C4-2B (cell line): Measurements from ENCODE around the gene PYHIN1.

ENCODE experiments used
- CTCF ChIP-seq: fragments of 450-650 bp; conservative IDR thresholded peaks from 2 replicates; pipeline ENCODE4 v1.5.1; 2017; ENCODE audit warnings: mild to moderate bottlenecking
- ZFX ChIP-seq: fragments of 450-650 bp; IDR thresholded peaks from 2 replicates; pipeline ENCODE4 v1.6.1; 2017

GRCh38 chr1:158916085-158916484, 15.3 kb upstream of the PYHIN1 start:
- TF ChIP-seq CTCF (no peak), ZFX (no peak)
